GM21390 (cell line): ENCODE results near the gene PEX10.

ENCODE experiments used
- ATAC-seq: cut with Tn5 transposase; IDR thresholded peaks from one replicate; pipeline ENCODE4 v1.9.1; 2021; ENCODE audit not compliant: unreplicated experiment

PEX10 gene

GRCh38 chr1:2354511-2355372, 57.6 kb downstream of the PEX10 start:
- no peak for ATAC-seq
